GM18498 (cell line): ENCODE results near the gene DGKI.

Experiments used
- ATAC-seq: cut with Tn5 transposase; IDR thresholded peaks from one replicate; pipeline ENCODE4 v1.9.1; 2021; ENCODE audit warnings: mild to moderate bottlenecking, moderate library complexity; ENCODE audit not compliant: unreplicated experiment

Gene DGKI

DNA sequence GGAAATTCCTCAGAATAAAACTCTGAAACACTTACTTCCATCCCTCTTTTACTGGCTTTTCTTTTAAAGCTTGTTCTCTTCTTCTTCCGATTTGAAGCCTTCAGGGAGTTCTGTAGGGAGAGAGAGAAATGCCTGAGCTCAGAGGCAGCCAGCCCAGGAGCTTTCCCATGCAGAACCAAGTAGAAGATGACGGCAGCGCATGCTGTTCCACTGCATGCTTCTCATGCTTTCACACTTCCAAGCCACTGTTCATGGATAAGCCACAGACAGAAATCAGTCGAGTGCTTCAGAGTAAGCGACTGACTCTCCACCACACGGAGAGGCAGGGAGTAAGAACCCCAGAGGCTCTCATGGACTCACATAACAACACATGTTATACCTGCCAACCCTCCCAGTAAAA, 237.3 kb downstream of the DGKI start:
- no peak for ATAC-seq

DNA sequence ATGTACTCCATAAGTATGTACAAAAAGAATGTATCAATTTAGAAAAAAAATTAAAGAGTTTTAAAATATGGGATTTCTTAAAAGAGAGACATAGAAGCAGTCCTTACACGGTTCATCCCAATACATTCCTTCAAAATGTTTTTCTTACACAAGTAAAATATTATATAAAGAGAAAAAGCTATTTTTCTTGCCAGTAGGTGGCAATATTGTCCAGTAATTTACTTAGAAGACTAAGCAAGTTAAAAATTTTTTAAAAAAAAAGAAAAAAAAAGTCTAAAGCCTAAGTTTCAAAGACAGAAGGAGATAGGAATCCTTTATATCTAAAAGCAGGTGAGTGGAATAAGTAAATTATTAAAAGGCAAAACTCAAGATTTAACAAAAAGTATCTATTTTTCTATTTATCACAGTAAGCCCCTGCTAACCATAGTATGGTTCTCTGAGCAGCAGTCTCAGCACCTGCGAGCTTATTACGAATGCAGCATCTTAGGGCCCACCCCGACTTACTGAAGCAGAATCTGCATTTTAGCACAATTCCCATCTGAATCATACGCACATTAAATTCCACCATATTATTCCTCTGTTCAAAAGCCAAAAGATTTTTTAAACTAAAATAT, 240.6 kb downstream of the DGKI start:
- ATAC-seq: no peak

DNA sequence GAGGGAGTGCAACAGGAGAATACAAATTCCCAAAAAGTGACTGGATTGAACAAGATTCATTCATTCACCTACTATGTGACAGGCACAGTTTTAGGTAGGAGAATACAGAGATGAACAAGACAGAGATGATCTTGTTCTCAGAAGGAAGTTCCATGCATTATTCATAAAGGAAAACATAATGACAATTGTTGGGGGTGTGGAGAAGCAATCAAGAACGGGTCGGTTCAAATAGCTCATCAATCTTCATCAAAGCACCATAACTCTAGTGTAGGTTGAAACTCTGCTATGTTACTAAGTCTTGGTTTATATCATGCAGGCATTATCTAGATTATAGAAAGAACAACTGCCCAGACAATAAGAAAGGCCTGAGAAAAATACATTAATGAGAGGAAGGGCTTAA, 243.7 kb downstream of the DGKI start:
- no peak for ATAC-seq

DNA sequence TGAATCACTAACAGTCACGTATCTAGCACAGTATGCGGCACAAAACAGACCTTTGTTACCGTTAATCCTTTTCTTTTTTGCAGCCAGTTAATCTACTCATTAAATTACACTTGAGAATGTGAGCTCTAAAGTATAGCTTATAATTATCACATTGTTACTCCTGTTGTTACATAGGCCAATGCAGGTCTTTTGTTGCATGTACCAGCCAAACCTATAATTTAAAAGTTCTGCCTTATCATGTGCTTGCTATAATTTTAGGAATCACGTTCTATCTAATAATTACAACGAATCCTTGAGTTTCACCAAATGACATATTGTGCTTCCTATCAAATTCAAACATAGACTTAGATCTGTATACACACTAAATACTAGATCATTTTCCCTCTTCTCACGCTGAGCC, 245.1 kb downstream of the DGKI start:
- no peak for ATAC-seq

DNA sequence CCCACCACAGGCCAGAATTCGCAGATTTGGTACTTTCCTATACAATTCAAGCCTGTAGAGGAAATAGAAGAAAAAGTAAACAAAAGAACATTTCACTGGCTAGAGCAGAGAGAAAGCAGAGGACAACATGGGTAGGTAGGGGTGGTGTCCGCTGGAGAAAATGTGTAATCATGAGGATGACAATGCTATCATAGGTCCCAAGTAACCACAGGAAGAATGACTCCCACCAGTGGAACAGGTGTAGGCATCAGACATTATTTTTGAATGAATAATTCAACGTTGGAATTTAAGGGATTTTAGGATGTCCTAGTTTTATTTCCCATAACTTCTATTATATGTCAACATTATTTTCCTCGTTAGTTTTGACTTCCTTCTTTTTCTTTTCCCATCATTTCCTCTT, 248.9 kb downstream of the DGKI start:
- ATAC-seq: no peak

DNA sequence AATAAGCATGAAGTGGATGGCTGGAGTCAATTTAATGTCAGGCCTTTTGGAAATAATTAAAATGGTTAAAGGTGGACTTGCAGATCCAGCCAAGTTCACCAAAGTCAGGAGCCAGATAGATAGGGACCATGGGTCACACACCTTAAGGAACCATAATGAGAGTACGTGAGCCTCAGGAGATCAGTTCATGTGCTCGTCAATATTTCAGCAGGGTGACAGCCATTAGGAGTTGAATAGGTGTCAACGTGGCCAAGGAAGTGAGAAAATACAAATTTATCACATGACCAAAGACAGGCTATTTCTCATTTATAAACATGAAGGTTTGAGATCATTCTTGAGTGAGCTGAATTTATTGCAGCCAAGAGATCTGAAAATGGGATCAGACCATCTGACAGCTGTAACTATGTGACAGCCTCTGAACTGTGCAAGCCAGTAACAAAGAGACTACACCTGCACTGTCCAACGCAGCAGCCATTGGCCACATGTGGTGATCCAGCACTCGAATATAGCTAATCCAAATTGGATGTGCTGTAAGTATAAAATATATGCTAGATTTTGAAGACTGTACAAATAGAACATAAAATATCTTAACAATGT, 253.6 kb downstream of the DGKI start:
- ATAC-seq: no peak

DNA sequence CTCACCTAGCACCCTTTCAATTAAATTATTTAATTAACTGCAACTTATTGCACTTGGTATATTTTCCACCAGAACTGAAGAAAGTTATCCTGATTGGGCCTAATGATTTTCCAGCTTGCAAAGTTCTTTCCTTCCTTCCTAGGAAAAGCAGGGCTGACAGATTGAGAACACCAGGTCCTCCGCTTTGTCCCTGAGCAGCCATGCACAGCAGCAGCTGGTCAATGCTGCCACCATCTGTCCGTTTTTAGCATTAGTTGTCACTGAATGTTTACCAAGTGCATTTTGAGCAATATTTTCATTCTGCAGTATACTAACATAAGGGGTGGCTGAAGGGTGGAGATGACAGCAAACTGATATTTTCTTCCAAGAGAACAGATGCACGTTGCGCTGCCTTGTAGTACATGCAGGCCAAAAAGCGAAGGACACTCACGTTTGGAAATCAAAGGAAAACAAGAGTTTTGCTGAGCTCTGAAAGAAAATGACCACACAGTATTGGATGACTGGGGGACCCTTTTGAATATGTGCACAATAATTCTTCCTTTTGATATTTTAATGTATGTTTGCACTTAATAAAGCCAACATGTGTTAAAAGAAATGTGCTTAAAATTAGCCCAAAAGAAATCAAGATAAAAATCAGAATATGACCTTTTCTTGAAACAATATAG, 254.4 kb downstream of the DGKI start:
- peak; percentile 63 for ATAC-seq

DNA sequence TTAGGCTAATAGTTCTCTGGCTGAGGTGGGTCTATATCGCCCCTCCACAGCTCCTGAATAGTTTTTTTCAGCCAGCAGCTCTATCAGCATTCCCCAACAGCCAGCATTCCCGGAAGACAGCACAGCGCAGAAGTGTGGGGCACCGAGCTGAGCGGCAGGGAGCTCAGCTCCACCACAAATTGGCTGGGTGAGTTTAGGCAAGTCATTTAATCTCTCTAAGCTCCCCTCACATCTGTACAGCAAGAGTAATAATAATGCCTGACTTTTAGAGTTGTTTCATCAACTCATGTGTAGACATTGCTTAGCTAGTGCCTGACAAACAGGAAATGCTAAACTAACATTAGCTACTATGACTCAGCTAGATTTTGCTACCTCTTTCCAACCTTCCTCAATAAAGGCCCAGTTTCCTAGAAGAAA, 255.3 kb downstream of the DGKI start:
- no peak for ATAC-seq

DNA sequence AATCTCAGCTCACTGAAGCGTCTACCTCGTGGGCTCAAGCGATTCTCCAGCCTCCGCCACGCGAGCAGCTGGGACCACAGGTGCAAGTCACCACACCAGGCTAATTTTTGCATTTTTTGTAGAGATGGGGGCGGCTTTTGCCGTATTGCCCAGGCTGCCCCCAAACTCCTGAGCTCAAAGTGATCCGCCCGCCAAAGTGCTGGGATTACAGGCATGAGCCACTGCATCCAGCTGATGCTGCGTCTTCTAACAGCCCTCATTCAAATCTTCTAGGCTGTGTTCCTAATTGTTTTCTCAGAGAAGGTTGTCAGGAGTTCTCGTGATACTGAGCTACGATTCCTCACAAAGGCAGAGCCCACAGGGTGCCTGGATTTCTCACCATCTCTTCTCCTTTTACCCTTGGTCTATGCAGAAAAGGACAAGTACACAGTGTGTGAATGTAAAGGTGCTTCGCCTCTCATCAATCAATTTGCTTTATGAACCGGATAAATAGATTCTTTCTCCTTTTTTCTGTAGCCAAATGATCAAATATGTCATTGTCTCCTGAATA, 255.9 kb downstream of the DGKI start:
- ATAC-seq: no peak

DNA sequence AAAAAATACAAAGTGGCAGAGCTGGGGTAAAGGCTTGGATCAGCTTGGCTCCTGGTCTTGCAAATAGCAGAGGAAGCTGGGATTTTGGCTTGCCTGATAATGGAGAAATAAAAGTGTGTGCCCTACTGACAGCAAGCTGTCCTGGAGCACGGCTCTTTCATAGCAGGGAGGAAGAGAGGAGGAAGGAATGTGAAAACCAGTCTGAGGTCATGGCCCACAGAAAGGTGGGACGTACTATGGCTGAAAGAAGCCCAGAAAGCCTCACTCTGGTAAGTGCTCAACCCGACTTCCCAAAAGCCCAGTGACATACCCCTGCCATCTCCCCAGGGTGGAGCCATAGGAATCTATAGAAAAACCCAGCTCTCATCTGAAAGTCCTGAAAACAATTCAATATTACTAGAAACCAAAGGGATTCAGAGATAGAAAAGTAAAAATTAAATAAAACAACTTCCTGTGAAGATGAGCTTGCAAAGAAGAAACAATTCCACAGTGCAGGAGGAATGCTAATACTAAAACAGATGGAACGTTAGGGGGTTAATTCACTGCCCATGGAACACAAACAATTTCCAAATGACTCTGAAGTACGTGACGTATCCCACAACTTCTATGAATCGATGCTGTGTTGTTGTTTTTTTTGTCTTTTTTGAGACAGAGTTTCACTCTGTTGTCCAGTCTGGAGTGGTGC, 256.6 kb downstream of the DGKI start:
- no peak for ATAC-seq

DNA sequence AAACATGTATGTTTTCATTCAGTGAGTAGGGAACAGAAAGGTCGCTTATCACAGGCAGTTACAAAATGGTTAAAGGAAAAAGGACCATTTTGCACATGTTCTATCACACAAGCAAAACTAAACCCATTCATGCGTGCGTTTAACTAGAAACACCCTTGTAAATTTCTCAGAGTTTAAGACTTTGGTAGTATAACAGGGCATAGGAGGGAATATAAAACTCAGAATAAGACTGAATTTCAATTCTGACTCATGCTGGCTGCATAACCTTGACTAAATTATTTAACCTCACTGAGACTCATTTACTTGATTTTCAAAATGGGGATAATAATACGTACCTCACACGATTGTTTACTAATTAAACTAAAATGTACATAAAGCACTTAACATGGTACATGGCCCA, 259.4 kb downstream of the DGKI start:
- ATAC-seq: no peak

DNA sequence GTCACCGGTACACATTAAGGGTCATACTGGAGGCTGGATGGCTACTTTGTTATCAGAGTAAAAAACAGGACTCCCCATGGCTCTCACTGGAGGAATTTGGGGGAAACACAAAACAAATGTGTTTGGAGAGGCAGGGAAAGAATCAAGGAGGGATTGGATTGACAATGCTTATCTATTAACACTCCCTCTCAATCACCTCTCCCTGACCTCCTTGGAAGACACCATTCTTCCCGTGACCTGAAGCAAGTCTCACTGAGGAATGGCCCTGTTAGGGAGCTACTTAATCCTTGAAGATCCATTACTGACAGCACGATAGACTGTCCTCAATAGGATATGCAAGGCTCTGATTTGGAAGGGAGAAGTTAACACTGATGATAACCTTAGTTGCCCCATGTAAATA, 261.2 kb downstream of the DGKI start:
- ATAC-seq: no peak

DNA sequence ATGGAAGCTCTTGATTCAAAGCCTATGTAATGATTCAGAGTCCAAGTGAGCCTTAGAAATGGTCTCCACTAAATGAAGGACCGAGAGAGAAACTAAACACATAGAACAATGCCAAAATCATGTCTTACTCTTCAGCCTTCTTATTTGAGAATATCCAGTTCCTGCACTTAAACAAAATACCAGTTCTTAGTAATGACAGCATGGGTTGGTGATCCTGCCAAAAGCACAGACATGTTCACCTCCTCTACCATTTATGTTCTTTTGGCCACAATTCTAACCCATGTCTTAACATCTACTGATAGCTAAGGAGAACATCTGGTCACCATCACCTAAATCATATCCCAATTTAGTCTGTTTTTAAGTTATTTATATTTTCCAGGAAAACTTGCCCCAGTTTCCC, 263.6 kb downstream of the DGKI start:
- no peak for ATAC-seq

DNA sequence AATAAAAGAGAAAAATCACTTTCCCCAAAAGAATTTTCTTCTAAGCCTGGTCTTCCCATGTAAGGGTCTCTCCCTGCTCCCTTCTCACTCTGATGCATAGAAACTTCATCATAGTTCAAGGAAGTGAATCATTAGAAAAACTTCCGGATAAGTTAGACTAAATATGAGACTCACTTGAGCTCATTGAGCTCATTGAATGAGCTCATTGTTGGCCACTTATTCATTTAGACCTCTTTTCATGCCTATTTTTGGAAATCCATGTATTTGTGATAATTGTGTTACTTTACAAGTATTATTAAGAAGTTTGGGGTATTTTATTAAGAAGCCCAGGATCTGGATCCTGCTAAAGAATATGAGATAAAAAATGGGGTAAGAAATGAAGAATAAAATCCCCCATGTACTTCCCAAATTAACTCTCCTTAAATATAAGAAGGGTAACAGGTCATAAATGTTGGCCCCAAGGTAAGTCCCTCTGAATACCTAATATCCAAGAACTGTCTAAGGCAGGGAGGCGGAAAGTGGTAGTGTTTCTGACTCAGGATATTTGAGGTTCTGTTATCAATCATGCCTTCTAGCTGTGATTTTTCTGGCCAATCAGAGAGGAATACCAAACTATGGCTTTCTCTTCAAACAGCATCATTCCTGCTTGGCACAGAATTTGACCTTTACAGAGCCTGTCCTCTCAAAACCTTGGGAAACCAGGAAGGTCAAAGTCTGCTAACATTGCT, 266.7 kb downstream of the DGKI start:
- no peak for ATAC-seq

DNA sequence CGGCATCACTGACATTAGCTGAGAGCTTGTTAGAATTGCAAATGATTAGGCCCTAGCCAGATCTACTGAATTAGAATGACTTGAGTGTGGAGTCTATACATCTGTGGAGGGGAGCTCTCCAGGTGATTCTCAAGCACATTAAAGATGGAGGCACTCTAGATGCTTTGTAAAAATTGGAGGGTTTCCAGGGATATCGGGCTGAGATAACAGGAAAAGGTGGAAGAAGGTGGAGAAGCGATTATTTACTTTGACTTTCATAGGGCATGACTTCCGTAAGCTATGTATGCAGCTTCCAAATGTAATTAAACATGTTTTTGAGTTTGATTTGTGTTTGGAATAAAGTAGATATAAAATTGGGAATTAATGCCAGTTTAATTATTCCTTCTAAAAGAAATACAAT, 268.2 kb downstream of the DGKI start:
- ATAC-seq: no peak

DNA sequence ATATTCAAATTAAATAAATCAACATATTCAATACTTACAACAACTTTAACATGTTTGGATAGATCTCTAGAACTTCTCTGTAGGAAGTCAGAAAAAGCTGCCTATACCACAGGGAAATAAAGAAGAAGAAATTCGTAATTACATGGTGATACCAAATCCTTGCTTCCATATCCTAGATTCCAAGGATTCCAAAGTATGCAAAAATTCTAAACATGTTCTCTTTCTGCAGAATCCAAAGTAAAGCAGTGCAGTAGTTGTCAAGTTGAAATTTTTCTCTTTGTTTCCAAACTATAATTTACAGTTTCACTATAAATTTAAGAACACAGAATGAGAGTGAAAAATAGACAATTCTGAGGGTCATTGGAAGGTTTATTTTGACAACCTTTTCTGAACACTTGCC, 269.6 kb downstream of the DGKI start:
- no peak for ATAC-seq

DNA sequence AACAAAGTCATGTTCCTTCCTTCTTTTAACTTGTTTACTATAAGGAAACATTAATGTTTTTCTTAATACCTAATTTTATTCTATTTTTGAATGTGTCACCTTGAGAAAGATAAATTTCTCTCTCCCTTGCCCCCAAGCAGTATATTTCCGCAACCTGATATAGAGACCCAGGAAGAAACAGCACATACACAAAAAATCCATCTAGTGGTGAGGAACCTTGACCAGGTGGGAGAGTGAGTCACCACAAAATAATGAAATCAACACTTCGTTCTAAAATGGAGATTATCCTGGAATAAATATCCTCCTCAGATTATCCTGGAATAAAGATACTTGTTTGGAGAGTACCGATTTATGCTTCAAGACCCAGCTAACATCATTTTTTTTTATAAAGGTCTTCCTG, 270.3 kb downstream of the DGKI start:
- no peak for ATAC-seq

DNA sequence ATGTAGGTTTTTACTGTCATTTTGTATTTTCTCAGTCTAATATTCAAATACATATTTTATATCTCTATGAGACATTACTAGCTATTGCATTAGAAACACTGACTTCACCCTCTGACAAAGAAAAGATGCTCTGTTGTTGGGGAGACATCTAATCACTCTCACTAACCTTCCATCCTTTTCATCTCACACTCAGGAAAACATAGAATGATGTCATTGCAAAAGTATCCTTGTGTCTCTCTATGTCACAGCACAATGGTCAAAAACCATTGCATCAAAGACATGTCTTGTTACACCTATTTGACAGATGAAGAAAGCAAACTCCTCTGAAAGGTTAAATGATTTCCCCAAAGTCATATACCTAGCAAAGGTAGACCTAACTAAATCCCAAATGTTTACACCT, 272.0 kb downstream of the DGKI start:
- no peak for ATAC-seq

DNA sequence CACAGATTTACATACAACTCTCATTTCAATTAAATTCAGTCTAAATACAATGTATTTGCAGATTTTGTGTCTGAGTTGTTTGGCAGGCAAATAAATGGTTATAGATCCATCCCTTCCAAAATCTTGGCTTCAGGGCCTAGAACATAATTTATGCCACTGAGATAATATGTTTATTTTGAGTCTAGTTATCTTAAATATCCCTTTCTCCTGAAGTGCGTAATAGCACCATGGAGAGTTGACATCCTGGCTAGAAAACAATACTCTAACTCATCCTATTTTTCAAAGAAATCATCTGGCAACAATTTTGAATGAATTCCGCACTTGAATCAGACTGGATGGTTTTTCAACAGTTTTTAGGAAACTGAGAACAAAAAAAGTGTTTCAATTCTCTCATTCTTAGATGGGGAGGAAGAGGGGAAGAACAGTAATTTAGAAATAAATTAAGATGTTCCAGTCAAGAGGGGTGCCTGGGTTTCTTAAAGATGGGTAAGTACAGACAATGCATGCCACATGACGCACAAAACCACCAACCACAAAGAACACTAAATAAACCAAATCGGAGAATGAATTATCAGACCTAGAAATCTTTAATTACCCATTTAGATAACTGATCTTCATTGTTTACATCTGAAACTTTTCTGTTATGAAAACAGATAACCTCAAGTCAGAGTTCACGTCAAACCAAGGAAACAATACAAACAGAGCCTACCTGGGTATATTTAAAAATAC, 274.6 kb downstream of the DGKI start:
- no peak for ATAC-seq

DNA sequence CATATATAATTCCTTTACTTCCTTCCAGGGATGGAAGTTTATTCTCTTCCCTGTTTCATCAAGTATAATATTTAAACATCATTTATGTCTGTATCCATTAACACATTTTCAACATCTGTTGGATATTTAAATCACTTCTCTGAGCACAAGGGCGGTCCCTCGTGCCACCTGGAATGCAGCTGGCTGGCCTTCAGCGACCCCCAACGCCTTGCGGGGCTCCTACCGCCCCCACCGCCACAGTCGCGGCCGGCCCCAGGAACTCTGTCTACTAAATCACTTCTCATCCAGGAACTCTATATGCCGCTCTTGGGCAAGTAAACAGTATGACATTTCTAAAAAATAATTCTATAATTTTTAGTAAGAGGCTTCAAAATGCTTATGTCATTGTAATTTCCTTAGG, 282.1 kb downstream of the DGKI start:
- no peak for ATAC-seq
